GM03348 (cell line): ENCODE results near the gene MUC4.
"Not testable (repeated sequence)": the region's sequence is repeated elsewhere in the genome, so short reads cannot be mapped to it uniquely, and the experiment has no call there.

Source experiments
- DNase-seq: peaks from one replicate; pipeline ENCODE4 v3.0.0; 2012; ENCODE audit warnings: low spot score

MUC4 gene

GRCh38 chr3:195835791-195836190 lies 24.1 kb upstream of the MUC4 start:
- no peak for DNase-seq

DNA sequence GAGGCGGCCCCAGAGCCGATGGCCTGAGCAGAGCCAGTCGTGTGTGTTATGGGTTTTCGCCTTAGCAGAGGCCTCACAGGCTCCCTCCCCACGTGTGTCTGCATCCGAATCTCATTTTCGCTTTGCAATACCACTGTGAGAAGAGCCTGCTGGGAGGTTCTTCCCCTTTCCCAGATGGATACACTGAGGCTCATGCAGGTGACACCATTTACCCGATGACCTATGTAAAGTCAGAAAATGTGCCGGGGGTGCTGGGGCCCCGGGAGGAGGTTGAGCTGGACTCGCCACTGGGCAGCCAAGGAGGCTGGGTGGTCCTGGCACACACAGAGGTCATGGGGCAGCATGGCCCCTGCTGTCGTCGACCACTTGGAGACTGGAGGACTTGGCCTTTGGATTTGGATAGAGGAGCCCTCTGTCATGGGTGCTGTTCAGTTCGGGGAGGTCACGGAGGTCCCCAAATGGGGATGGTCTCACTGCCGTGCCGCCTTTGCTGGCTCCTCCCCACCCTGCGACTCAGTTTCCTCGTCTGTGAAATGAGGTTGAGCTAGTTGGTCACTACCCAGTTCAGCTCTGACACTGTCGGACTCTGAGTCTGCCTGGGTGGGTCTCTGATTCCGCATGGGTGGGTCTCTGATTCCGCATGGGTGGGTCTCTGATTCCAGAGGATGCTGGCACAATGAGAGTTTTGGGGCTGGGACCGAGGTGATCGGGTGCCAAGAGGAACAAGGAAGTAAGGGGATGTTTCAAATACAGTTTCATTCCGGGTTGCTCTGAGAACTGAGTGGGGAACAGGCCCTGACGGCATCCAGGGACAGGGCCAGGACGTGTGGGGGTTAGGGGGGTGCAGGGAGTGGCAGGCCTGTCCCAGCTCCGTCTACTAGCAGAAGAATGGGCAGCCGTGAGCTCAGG lies 23.2 kb upstream of the MUC4 start:
- DNase-seq, result no peak

GRCh38 chr3:195829897-195830254 lies 18.1 kb upstream of the MUC4 start:
- DNase-seq, result no peak

DNA sequence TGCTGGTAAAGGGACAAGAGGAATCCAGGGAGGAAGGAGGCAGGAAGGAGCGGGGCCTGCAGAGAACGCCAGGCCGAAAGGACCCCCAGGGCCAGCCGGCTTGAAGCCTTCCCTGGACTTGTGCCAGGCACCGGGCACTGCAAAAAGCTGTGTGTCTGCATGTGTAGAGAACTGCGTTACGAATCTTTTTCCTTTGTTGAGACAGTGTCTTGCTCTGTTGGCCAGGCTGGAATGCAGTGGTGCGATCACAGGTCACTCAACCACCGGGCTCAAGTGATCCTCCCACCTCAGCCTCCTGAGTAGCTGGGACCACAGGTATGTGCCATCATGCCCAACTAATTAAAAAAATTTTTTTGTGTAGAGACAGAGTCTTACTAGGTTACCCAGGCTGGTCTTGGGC lies 17.0 kb upstream of the MUC4 start:
- DNase-seq, result no peak

- DNase-seq, result no peak
Measured at GRCh38 chr3:195825857-195826804, 14.4 kb upstream of the MUC4 start.

DNA sequence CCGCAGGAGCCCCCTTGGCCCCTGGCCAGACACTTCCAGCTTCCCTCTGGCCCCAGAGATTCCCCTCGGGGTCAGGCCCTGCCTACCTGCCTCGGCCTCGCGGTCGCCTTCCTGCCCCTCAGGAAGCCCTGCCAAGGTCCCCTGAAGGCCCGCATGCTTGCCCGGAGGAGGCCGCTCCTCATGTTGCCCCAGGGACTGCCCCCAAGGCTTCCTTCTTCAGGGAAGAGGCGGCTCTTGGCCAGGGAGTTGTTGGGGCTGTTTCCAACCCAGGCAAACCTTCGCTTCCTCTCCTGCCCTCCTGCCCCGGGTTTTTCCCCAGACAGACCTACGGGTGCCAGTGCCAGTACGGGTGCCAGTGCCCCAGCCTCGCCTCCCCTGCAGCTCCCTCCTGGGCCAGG lies 13.5 kb upstream of the MUC4 start:
- no peak for DNase-seq

DNA sequence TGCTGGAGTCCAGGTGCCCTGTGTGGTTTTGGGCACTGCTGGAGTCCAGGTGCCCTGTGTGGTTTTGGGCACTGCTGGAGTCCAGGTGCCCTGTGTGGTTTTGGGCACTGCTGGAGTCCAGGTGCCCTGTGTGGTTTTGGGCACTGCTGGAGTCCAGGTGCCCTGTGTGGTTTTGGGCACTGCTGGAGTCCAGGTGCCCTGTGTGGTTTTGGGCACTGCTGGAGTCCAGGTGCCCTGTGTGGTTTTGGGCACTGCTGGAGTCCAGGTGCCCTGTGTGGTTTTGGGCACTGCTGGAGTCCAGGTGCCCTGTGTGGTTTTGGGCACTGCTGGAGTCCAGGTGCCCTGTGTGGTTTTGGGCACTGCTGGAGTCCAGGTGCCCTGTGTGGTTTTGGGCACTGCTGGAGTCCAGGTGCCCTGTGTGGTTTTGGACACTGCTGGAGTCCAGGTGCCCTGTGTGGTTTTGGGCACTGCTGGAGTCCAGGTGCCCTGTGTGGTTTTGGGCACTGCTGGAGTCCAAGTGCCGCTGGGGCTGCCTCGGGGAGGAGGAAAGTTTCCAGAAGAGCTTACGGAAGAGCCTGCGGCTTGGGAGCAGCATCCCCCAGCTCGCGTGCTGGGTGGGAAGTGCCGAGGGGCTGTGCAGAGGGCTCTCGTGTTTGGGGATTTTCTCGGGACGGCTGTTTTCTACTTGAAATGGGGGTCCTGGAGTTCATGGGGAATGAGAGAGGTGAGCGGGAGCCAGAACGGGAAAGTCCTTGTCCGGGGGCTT lies 12.9 kb upstream of the MUC4 start:
- not testable (repeated sequence) for DNase-seq

- DNase-seq, result no peak
Measured at GRCh38 chr3:195823999-195824398, 12.3 kb upstream of the MUC4 start.

DNA sequence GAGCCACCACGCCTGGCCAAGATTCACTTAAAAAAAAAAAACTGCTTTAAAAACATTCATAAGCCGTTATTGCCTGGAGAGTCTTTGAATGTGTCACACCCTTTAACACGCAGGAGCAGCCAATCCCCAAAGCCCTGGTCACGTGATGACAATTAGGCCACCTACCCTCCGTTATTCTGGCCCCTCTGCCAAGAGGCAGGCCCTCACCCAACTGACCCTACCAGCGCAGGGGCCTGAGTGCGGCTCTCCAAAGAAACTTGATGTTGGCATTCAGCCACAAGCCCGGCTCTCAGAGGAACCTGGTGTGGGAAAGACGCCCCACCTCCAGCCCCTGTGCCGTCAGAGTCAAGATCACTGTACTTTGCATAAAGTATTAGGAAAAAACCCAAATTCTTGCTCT lies 11.6 kb upstream of the MUC4 start:
- no peak for DNase-seq

DNA sequence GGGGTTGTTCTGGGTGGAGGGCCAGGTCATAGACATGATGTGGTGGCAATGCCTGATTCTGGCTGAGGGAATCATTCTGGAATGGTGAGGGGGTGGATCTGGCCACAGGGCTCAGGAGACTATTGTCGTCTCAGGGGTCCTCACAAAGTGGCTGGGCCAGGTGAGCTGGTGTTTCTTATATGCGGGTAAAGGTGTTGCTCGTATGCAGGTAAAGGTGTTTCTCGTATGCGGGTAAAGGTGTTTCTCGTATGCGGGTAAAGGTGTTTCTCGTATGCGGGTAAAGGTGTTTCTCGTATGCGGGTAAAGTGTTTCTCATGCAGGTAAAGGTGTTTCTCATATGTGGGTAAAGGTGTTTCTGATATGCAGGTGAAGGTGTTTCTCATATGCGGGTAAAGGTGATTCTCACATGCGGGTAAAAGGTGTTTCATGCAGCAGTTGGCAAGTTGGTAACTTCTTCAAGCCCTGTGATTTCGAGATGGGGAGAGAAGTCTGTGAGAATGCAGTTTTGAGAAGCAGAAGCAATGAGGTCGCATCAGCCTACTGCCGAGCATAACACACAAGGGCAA lies 10.5 kb upstream of the MUC4 start:
- DNase-seq, result no peak

DNA sequence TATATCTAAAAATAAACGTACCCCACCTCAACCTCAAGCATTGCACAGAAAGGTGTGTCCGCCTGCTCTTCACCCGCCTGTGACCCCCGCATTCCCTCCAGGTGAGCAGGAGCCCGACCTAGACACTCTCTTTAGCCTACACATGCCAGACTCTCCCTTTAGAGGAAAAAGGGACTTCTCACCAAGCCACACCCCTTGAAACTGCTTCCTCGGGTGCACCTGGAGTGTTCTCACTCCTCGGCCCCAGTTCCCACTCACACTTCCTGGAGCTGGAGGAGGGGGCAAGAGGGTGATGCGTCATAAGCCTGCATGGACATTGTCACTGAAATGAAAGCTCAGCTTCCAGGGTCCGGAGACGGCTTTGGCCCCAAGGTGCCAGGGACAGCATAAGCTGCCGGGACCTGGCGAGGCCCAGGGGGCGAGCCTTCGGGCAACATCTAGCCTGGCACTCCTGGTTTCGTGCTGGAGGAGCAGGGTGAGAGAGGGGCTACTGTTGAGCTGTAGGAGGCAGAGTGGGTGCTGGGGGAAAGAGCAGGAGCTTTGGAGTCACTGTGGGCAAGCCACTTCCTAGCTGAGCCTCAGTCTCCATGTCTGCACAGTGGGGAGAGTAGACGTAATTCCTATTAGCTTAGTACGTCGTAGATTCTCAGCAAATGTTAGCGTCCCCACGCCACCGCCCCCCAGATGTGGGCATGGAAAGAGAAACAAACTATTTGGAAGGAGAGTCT lies 9.8 kb upstream of the MUC4 start:
- DNase-seq, result no peak

GRCh38 chr3:195820901-195821300 lies 9.2 kb upstream of the MUC4 start:
- DNase-seq, result no peak

- DNase-seq, result no peak
Measured at GRCh38 chr3:195820186-195820585, 8.5 kb upstream of the MUC4 start.

DNA sequence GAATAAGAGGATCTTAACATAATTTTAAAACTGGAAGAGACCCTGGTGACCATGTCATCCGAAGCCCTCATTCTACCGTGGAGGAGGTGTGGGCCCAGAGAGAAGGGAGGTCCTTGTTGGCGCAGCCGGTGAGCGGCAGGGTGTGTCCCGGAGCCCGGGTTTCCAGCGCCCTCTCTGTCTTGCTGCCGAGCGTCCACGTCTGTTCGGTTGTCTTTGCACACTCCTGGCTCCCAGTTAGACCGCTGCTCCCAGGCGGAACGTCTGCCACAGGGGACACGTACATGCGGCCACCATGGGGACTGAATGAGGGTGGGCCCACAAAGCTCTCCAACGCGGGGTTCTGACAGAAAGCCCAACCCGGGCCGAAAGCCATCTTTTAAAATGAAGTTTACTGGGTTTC lies 6.6 kb upstream of the MUC4 start:
- DNase-seq, result no peak

GRCh38 chr3:195817578-195818135 lies 5.9 kb upstream of the MUC4 start:
- no peak for DNase-seq

DNA sequence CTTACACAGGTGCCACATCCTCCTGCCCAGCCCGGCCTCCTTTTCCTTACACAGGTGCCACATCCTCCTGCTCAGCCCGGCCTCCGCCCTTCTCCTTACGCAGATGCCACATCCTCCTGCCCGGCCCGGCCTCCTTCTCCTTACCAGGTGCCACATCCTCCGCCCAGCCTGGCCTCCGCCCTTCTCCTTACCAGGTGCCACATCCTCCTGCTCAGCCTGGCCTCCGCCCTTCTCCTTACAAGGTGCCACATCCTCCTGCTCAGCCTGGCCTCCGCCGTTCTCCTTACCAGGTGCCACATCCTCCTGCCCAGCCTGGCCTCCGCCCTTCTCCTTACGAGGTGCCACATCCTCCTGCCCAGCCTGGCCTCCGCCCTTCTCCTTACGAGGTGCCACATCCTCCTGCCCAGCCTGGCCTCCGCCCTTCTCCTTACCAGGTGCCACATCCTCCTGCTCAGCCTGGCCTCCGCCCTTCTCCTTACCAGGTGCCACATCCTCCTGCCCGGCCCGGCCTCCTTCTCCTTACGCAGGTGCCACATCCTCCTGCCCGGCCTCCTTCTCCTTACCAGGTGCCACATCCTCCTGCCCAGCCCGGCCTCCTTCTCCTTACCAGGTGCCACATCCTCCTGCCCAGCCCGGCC lies 4.7 kb upstream of the MUC4 start:
- not testable (repeated sequence) for DNase-seq

DNA sequence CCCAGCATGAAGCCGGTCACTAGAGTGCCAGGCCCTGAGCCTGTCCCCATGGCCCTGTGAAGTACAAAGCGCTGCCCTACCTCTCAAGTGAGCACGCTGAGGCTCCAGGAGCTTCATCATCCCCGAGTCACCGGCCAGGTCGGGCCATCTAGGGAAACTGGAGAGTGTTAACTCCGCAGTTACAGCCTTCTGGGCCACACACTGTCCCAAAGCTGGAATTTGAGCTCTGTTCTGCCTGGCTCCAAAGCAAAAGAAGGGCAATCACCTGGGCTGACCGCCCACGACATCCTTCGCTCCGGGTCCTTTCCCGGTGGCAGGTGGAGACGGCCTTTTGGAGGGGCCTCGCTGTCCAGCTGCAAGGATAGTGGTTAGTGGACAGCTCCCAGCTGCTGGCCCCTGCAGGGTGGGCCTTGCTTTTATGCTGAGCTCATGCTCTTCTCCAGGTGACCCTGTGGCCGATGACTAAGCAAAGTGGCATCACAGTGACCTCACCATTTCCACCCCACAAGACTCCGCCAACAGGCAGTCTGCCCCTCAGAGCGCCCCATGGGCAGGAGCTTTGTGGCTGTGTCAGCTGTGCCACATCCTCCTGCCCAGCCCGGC lies 3.5 kb upstream of the MUC4 start:
- DNase-seq, result no peak

DNA sequence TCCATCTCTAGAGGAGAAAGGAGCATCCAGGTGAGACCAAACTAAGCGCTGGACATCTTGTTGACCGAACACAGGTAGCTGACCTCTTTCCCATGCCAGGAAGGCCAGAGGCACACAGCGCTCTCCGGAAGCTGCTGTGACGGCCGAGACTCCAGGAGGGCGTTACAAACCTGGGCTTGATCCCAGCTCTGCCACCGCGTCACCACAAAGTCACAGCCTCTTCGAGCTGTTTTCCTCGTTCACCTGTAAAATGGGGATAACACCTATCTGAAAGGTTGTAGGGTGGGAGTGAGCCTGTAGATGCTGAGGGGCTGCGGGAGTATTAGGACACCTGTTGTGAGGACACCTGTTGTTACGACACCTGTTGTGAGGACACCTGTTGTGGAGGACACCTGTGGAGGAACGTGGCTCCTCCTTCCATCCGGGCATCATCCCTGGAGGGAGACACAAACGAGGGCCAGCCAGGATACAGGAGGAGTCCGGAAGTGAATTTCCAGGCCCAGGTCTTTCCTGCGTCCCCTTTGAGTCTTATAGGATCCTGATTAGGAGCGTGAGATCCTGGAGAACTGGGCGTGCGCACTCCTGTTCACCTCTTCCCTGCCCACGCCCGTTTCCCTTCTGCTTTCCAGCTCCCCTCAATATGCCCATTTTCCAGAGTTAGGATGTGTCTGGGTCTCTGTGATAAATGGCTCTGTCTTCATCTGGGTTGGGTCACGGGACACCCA lies 2.3 kb upstream of the MUC4 start:
- DNase-seq, result no peak

GRCh38 chr3:195812366-195812765 lies 637 bp upstream of the MUC4 start:
- no peak for DNase-seq
